ENCODE results near the gene KRTAP5-10. TPM values are rescaled to one million over a fixed set of nuclear protein-coding genes. Genes with fewer than 3 reads are reported as not detected.
"Not testable (repeated sequence)": the region's sequence is repeated elsewhere in the genome, so short reads cannot be mapped to it uniquely, and the experiment has no call there.

The KRTAP5-10 gene
- not detected for total RNA-seq

- no peak for TF ChIP-seq CTCF (IDR thresholded peaks at IDR 0.05; ENCODE audit: low read depth)
These were observed at the start of gene KRTAP5-10 for GRCh38 chr11:71565263-71565662. TSS of gene KRTAP5-10 (plus strand) at chr11:71565563. CDS start at chr11:71565588, 25 bp downstream.

- TF ChIP-seq CTCF (IDR thresholded peaks at IDR 0.05; ENCODE audit: low read depth): no peak
These were observed 46.6 kb upstream of the KRTAP5-10 start for GRCh38 chr11:71518506-71519471.

DNA sequence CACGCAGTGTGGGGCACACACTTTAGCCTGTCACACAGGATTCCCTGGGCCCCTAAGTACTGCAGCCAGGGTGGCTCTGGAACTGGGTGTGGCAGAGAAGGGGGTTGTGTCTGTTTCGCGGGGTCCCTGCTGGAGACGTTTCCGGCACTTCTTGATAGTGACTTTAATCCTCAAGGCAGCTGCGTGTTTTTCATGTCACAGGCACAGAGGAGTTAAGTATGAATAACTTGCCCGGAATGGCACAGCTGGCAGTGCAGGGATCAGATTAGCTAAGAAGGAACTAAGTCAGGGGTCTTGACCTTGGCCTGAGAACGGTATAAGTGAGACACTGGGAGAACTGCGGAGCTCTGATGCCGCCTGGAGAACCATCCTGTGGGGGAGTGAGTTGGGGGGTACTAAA lies 45.8 kb upstream of the KRTAP5-10 start:
- TF ChIP-seq CTCF (IDR thresholded peaks at IDR 0.05; ENCODE audit: low read depth): no peak

- no peak for TF ChIP-seq CTCF (IDR thresholded peaks at IDR 0.05; ENCODE audit: low read depth)
These were observed 40.0 kb upstream of the KRTAP5-10 start for GRCh38 chr11:71525188-71525937.

GRCh38 chr11:71525938-71526495 lies 39.3 kb upstream of the KRTAP5-10 start:
- no peak for TF ChIP-seq CTCF (IDR thresholded peaks at IDR 0.05; ENCODE audit: low read depth)

DNA sequence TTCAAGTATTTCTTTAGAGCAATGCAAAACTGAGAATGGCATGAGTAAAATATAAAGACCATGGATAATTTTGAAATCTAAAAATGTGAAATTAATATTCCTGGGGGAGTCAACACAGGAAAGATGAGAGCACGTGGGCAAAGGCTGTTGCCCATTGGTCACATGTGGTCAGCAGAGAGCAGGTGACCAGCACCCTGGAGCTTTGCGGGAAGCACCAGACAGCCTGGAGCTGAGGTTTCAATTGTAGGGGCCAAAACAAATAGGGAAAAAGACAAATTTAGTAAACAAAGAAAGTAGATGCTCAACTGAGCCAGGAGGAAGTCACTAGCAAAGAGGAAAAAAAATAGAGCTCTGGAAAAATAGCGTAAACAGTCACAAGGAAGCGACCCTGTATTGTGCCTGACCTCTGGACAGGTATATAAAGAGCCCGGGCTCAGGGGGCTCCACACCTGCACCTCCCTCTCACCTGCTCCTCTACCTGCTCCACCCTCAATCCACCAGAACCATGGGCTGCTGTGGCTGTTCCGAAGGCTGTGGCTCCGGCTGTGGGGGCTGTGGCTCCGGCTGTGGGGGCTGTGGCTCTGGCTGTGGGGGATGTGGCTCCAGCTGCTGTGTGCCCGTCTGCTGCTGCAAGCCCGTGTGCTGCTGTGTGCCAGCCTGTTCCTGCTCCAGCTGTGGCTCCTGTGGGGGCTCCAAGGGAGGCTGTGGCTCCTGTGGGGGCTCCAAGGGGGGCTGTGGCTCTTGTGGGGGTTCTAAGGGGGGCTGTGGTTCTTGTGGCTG lies 38.4 kb upstream of the KRTAP5-10 start, which contains the start of gene KRTAP5-7:
Gene KRTAP5-7, plus strand, starts transcription at position 472 of the 780 bp plus-strand sequence. Its CDS starts 34 bp downstream, at position 506.
- not testable (repeated sequence) for TF ChIP-seq CTCF (IDR thresholded peaks at IDR 0.05; ENCODE audit: low read depth)

Data from subcutaneous adipose tissue (tissue), 4 donors.